SU-DHL-6 (cell line): ENCODE data around the gene ZC3H18.

ENCODE experiments used
- H2AFZ ChIP-seq: fragments of 200-600 bp; sonication (generic); 2 replicates; pipeline ENCODE4 v1.6.1; 2014; ENCODE audit warnings: low read depth, mild to moderate bottlenecking, moderate library complexity, mixed read lengths, antibody characterized with exemption, low read length; ENCODE audit not compliant: severe bottlenecking
- H3F3A ChIP-seq: fragments of 200-600 bp; shearing (Covaris generic); 2 replicates; pipeline ENCODE4 v1.6.0; 2016; ENCODE audit warnings: antibody characterized with exemption, mild to moderate bottlenecking; ENCODE audit not compliant: insufficient read depth
- H3K27ac ChIP-seq: fragments of 200-600 bp; sonication (generic); 2 replicates; pipeline ENCODE4 v1.5.1; 2016; ENCODE audit warnings: low read depth, mild to moderate bottlenecking, low read length, moderate library complexity, mixed read lengths
- H3K27me3 ChIP-seq: fragments of 200-600 bp; sonication (generic), shearing (Covaris generic); 2 replicates; pipeline ENCODE4 v1.6.0; 2014; ENCODE audit warnings: mild to moderate bottlenecking, low read length
- H3K36me3 ChIP-seq: fragments of 200-600 bp; sonication (generic); 2 replicates; pipeline ENCODE4 v1.6.1; 2014; ENCODE audit warnings: mild to moderate bottlenecking, low read length, mixed read lengths
- H3K4me2 ChIP-seq: fragments of 300-600, 200-600 bp; shearing (Covaris generic), sonication (generic); 2 replicates; pipeline ENCODE4 v1.6.0; 2014; ENCODE audit warnings: low read length, low read depth, mild to moderate bottlenecking; ENCODE audit not compliant: poor library complexity, severe bottlenecking
- H3K4me3 ChIP-seq: fragments of 200-600 bp; sonication (generic); 2 replicates; pipeline ENCODE4 v1.5.1; 2014; ENCODE audit warnings: antibody characterized with exemption, low read length, mild to moderate bottlenecking, mixed read lengths; ENCODE audit not compliant: insufficient read depth, poor library complexity, severe bottlenecking
- H3K79me2 ChIP-seq: fragments of 200-600 bp; sonication (generic); 2 replicates; pipeline ENCODE4 v1.6.1; 2014; ENCODE audit warnings: mild to moderate bottlenecking, low read length, moderate library complexity; ENCODE audit not compliant: insufficient read depth
- H3K9ac ChIP-seq: fragments of 200-600 bp; sonication (generic); 2 replicates; pipeline ENCODE4 v1.7.0; 2014; ENCODE audit warnings: mild to moderate bottlenecking, low read length
- H3K9me2 ChIP-seq: fragments of 200-600 bp; sonication (generic); replicated peaks from 2 replicates; pipeline ENCODE4 v1.6.1; 2014; ENCODE audit warnings: low read length; ENCODE audit not compliant: insufficient read depth
- H3K9me3 ChIP-seq: fragments of 200-600 bp; sonication (generic); 2 replicates; pipeline ENCODE4 v1.6.1; 2014; ENCODE audit warnings: low read length, mixed read lengths; ENCODE audit not compliant: insufficient read depth
- H4K20me1 ChIP-seq: fragments of 200-600 bp; sonication (generic); 2 replicates; pipeline ENCODE4 v1.6.1; 2014; ENCODE audit warnings: low read depth, mild to moderate bottlenecking, antibody characterized with exemption, low read length, moderate library complexity, mixed read lengths
- EZH2phosphoT487 ChIP-seq: fragments of 200-600 bp; sonication (generic), shearing (Covaris generic); conservative IDR thresholded peaks from 2 replicates; pipeline ENCODE4 v1.6.1; 2018; ENCODE audit warnings: mild to moderate bottlenecking, antibody characterized with exemption, low read length, moderate library complexity, mixed read lengths
- TF ChIP-seq, protein P1 (sequence below): fragments of 200-600 bp; sonication (generic); IDR thresholded peaks from one replicate; pipeline ENCODE4 v1.5.1; 2017; ENCODE audit warnings: antibody characterized with exemption, mild to moderate bottlenecking, low read length, moderate library complexity; ENCODE audit not compliant: insufficient read depth, poor library complexity, severe bottlenecking

ZC3H18 gene

DNA sequence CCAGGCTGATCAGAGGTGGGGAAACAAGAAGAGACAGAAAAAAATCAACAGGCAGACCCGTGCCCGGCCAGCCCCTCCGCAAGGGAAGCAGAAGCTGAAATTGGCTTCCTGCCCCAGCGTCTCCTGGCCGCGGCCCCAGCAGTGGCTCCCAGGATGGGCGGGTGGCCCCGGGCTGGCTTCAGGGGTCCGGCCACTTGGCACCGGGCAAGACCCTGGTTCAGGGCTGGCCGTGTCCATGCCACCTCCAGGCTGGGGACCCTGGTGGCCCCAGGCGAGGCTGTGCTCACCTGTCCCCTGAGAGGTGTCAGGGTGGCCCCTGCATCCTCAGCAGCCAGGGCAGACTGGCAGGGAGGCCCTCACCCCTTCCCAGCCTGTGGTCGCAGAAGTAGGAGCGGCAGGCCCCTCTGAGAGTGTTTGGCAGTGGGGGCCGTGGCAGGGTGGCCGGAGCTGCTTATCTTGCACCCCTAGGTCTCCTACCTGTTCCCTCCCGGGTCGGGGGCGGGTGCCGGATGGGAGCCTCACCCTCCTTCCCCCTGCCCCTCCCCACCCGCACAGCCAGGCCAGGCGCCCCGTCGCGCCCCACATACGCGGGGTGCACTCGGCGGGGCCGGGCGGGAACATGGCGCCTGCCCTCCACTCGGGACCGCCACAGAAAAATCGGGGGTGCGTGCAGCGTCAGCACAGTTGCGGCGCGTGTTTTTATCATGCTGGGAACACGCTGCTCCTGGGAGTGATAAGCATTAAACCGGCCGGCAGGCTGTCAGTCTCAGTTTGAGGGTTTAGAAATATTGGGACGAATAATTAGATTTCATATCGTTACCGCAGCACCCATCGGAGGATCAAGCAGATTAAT is 46.7 kb upstream of the ZC3H18 start:
- H3K79me2 ChIP-seq: no peaks in the 10 kb centered on the region
- no peaks in the 10 kb centered on the region for H3K27me3 ChIP-seq
- H3K4me3 ChIP-seq: no peak overlapping the region
- H3K27ac ChIP-seq: no peak overlapping the region
- H3K9me3 ChIP-seq: no peaks in the 10 kb centered on the region
- no peaks in the 10 kb centered on the region for H3F3A ChIP-seq
- no peak overlapping the region for H3K9ac ChIP-seq
- H4K20me1 ChIP-seq: no peaks in the 10 kb centered on the region
- no peak overlapping the region for H2AFZ ChIP-seq
- no peaks in the 10 kb centered on the region for H3K36me3 ChIP-seq
- no peaks in the 10 kb centered on the region for H3K9me2 ChIP-seq
- no peak overlapping the region for H3K4me2 ChIP-seq
- TF ChIP-seq, protein P1, sequence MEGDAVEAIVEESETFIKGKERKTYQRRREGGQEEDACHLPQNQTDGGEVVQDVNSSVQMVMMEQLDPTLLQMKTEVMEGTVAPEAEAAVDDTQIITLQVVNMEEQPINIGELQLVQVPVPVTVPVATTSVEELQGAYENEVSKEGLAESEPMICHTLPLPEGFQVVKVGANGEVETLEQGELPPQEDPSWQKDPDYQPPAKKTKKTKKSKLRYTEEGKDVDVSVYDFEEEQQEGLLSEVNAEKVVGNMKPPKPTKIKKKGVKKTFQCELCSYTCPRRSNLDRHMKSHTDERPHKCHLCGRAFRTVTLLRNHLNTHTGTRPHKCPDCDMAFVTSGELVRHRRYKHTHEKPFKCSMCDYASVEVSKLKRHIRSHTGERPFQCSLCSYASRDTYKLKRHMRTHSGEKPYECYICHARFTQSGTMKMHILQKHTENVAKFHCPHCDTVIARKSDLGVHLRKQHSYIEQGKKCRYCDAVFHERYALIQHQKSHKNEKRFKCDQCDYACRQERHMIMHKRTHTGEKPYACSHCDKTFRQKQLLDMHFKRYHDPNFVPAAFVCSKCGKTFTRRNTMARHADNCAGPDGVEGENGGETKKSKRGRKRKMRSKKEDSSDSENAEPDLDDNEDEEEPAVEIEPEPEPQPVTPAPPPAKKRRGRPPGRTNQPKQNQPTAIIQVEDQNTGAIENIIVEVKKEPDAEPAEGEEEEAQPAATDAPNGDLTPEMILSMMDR: no peak
- TF ChIP-seq EZH2phosphoT487: no peak

DNA sequence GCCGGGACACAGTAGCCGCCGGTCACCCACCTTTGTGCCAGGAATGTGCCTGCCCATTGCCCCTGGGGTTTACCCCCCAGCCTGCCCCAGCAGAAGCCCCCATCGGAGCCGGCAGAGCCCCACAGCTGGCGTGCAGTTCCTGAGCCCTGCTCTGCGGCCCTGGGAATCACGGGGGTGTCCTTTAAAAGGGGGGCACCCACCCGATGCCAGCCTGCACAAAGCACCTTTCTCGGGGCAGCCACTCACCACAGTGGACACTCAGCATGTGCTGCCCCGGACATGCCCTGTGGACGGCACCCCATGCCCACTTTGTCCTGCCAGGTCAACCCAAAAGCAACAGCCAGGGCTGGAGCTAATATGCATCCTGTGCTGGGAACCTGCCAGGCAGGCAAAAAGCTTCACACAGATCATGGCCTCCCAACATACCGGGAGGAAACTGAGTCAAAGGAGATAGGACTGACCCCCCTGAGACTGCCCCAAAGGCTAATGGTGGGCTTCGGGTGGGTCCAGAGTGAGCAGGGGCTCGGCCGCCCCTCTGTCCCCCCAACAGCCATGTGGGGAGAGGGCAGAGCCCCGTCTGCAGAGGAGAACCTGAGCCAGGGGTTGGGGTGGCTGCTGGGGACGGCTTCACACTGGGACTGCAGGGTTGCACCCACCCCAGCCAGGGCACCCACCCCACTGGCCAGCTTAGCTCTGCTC is 45.8 kb upstream of the ZC3H18 start:
- TF ChIP-seq EZH2phosphoT487: no peak
- TF ChIP-seq, protein P1: no peak
- Histone ChIP-seq H3K9ac (no peak overlapping the region), H4K20me1 (no peaks in the 10 kb centered on the region), H3K9me2 (no peaks in the 10 kb centered on the region), H3K36me3 (no peaks in the 10 kb centered on the region), H3K27me3 (no peaks in the 10 kb centered on the region), H3K79me2 (no peaks in the 10 kb centered on the region), H3K9me3 (no peaks in the 10 kb centered on the region), H3K27ac (no peak overlapping the region), H2AFZ (no peak overlapping the region), H3F3A (no peaks in the 10 kb centered on the region), H3K4me3 (no peak overlapping the region), H3K4me2 (no peak overlapping the region)

GRCh38 chr16:88524973-88525662 is 45.1 kb upstream of the ZC3H18 start:
- Histone ChIP-seq H4K20me1 (no peaks in the 10 kb centered on the region), H3K4me2 (no peak overlapping the region), H3K9ac (no peak overlapping the region), H3K4me3 (no peak overlapping the region), H3K79me2 (no peaks in the 10 kb centered on the region), H3K9me3 (no peaks in the 10 kb centered on the region), H2AFZ (no peak overlapping the region), H3F3A (no peaks in the 10 kb centered on the region), H3K9me2 (no peaks in the 10 kb centered on the region), H3K27me3 (no peaks in the 10 kb centered on the region), H3K27ac (no peak overlapping the region), H3K36me3 (no peaks in the 10 kb centered on the region)
- TF ChIP-seq EZH2phosphoT487: no peak
- TF ChIP-seq, protein P1: no peak
